HG03159 (cell line): ENCODE results near the gene SAXO2.
"Not testable (repeated sequence)": the region's sequence is repeated elsewhere in the genome, so short reads cannot be mapped to it uniquely, and the experiment has no call there.

Experiments
- ATAC-seq: cut with Tn5 transposase; IDR thresholded peaks from one replicate; pipeline ENCODE4 v1.9.1; 2021; ENCODE audit warnings: mild to moderate bottlenecking, moderate library complexity; ENCODE audit not compliant: unreplicated experiment

Gene SAXO2

GRCh38 chr15:82284381-82284780 is 21.8 kb downstream of the SAXO2 start:
- not testable (repeated sequence) for ATAC-seq

GRCh38 chr15:82286475-82286874 is 23.9 kb downstream of the SAXO2 start:
- peak; percentile 89 for ATAC-seq

- ATAC-seq = not testable (repeated sequence)
Measured at GRCh38 chr15:82288202-82288601, 25.6 kb downstream of the SAXO2 start.

- no peak for ATAC-seq
Measured at GRCh38 chr15:82292271-82292670, 29.7 kb downstream of the SAXO2 start.

- ATAC-seq = no peak
Measured at GRCh38 chr15:82294061-82294690, 31.6 kb downstream of the SAXO2 start.

- no peak for ATAC-seq
Measured at GRCh38 chr15:82297546-82297945, 34.9 kb downstream of the SAXO2 start.

GRCh38 chr15:82298032-82298431 is 35.4 kb downstream of the SAXO2 start:
- ATAC-seq = no peak

GRCh38 chr15:82298520-82298919 is 35.9 kb downstream of the SAXO2 start:
- ATAC-seq = no peak

GRCh38 chr15:82299511-82299914 is 36.9 kb downstream of the SAXO2 start:
- not testable (repeated sequence) for ATAC-seq

GRCh38 chr15:82300326-82300725 is 37.7 kb downstream of the SAXO2 start:
- ATAC-seq = not testable (repeated sequence)

GRCh38 chr15:82300883-82301282 is 38.3 kb downstream of the SAXO2 start:
- ATAC-seq = no peak

- ATAC-seq = no peak
Measured at GRCh38 chr15:82301296-82302016, 38.8 kb downstream of the SAXO2 start.

GRCh38 chr15:82303956-82304777 is 41.5 kb downstream of the SAXO2 start:
- no peak for ATAC-seq

GRCh38 chr15:82304778-82305090 is 42.1 kb downstream of the SAXO2 start:
- ATAC-seq = no peak

GRCh38 chr15:82305621-82306048 is 43.0 kb downstream of the SAXO2 start:
- no peak for ATAC-seq

- no peak for ATAC-seq
Measured at GRCh38 chr15:82306791-82307713, 44.4 kb downstream of the SAXO2 start.

GRCh38 chr15:82307714-82308081 is 45.1 kb downstream of the SAXO2 start:
- ATAC-seq = no peak

GRCh38 chr15:82309802-82310201 is 47.2 kb downstream of the SAXO2 start:
- no peak for ATAC-seq

GRCh38 chr15:82311321-82311720 is 48.7 kb downstream of the SAXO2 start:
- not testable (repeated sequence) for ATAC-seq

GRCh38 chr15:82312586-82313349 is 50.1 kb downstream of the SAXO2 start:
- no peak for ATAC-seq
